PC-9 (cell line): ENCODE data around the gene TMEM138. TPM values are rescaled to one million over a fixed set of nuclear protein-coding genes. Genes with fewer than 3 reads are reported as not detected.
"Not testable (repeated sequence)": the region's sequence is repeated elsewhere in the genome, so short reads cannot be mapped to it uniquely, and the experiment has no call there.

ENCODE experiments used
- BruUV-seq: library from RNA; stranded (reverse); fragments of 400-500 nt; replicated peaks from 2 replicates; lab custom pipeline; 2021; lab: Mats Ljungman, UMichigan
- CTCF ChIA-PET: fragments of 300-600 bp; sonication (Branson Sonifier 250); formaldehyde crosslinking; loops from one replicate; lab custom pipeline; 2022; ENCODE audit warnings: antibody characterized with exemption; lab: Charles Lee
- POLR2A ChIA-PET: fragments of 300-600 bp; sonication (Branson Sonifier 250); formaldehyde crosslinking; loops from one replicate; lab custom pipeline; 2022; ENCODE audit warnings: antibody characterized with exemption; ENCODE audit not compliant: unreplicated experiment; lab: Charles Lee
- DNase-seq, 2 experiments: peaks; one replicate each; pipeline versions ENCODE4 v3.0.0 to v3.0.0-alpha.2; 2015 to 2022; ENCODE audit warnings: mixed read lengths in 1 of 2
- H2AFZ ChIP-seq: fragments of 200-600 bp; sonication (generic); 2 replicates; pipeline ENCODE4 v1.8.1; 2017; ENCODE audit warnings: antibody characterized with exemption
- H3F3A ChIP-seq: fragments of 200-600 bp; sonication (generic); 2 replicates; pipeline ENCODE4 v1.8.1; 2017; ENCODE audit warnings: antibody characterized with exemption, mild to moderate bottlenecking, low read depth; ENCODE audit not compliant: insufficient read depth
- H3K27ac ChIP-seq: fragments of 200-600 bp; sonication (generic); 2 replicates; pipeline ENCODE4 v1.6.1; 2016; ENCODE audit warnings: mixed run types
- H3K27me3 ChIP-seq: fragments of 200-600 bp; sonication (generic); 2 replicates; pipeline ENCODE4 v1.6.1; 2016; ENCODE audit warnings: low read depth, mixed run types; ENCODE audit not compliant: insufficient read depth
- H3K36me3 ChIP-seq: fragments of 200-600 bp; sonication (generic); 2 replicates; pipeline ENCODE4 v1.6.1; 2016; ENCODE audit warnings: low read depth, mixed run types
- H3K4me1 ChIP-seq: fragments of 200-600 bp; sonication (generic); replicated peaks from 2 replicates; pipeline ENCODE4 v1.6.1; 2016; ENCODE audit warnings: mixed run types; ENCODE audit not compliant: insufficient read depth
- H3K4me2 ChIP-seq: fragments of 200-600 bp; sonication (generic); 2 replicates; pipeline ENCODE4 v1.6.1; 2017; ENCODE audit warnings: mixed run types
- H3K4me3 ChIP-seq: fragments of 200-600 bp; sonication (generic); 2 replicates; pipeline ENCODE4 v1.6.1; 2016; ENCODE audit warnings: mixed run types
- H3K79me2 ChIP-seq: fragments of 200-600 bp; sonication (generic); 2 replicates; pipeline ENCODE4 v1.6.1; 2017; ENCODE audit warnings: low read depth, mixed run types
- H3K9me2 ChIP-seq: fragments of 200-600 bp; sonication (generic); 2 replicates; pipeline ENCODE4 v1.8.1; 2017; ENCODE audit warnings: mild to moderate bottlenecking; ENCODE audit not compliant: insufficient read depth
- H3K9me3 ChIP-seq: fragments of 200-600 bp; sonication (generic); 2 replicates; pipeline ENCODE4 v1.8.1; 2016; ENCODE audit warnings: low read depth; ENCODE audit not compliant: insufficient read depth
- H4K20me1 ChIP-seq: fragments of 200-600 bp; sonication (generic); 2 replicates; pipeline ENCODE4 v1.8.1; 2017; ENCODE audit not compliant: insufficient read depth
- CTCF ChIP-seq: fragments of 200-600 bp; sonication (generic); conservative IDR thresholded peaks from 2 replicates; pipeline ENCODE4 v1.6.1; 2017; ENCODE audit warnings: mixed run types, antibody characterized with exemption, mild to moderate bottlenecking, moderate library complexity
- EZH2 ChIP-seq: fragments of 200-600 bp; sonication (generic); IDR thresholded peaks from 2 replicates; pipeline ENCODE4 v1.8.0; 2017; ENCODE audit warnings: antibody characterized with exemption, low read depth
- intact Hi-C: fragments of 100-400 bp; cut with micrococcal nuclease; formaldehyde crosslinking; loops from one replicate; pipeline ENCODE4 v1.10.0; 2022; ENCODE audit not compliant: unreplicated experiment
- total RNA-seq: library from RNA; stranded (reverse); gene quantifications from 2 replicates; pipeline ENCODE4 v1.2.3, GENCODE V29; 2021

The TMEM138 gene
- total RNA-seq, 1 experiment from 2014 or later = 46.1 TPM

- no peak overlapping the region for H3K4me3 ChIP-seq
- H3K36me3 ChIP-seq = 0 out of 2 replicates have a peak, but pooled peaks cover 4% of the 10 kb centered on the region
- no peaks in the 10 kb centered on the region for H3K9me2 ChIP-seq
- H3K9me3 ChIP-seq = peaks cover 5% of the 10 kb centered on the region
- TF ChIP-seq EZH2 (no peak), CTCF (no peak)
- intact Hi-C loops = no loop called here
- ChIA-PET POLR2A (no interaction called here), CTCF (interaction anchor here (0.6 kb wide), 2 partner anchors 8 to 144 kb away, joined by 3 read pairs; no protein-coding TSS in a partner anchor)
- peaks cover 24% of the 10 kb centered on the region for H3K4me1 ChIP-seq
- H2AFZ ChIP-seq = no peak overlapping the region
- H3K79me2 ChIP-seq = no peaks in the 10 kb centered on the region
- no peaks in the 10 kb centered on the region for H4K20me1 ChIP-seq
- no TSS peak for BruUV-seq
- H3K27ac ChIP-seq = peak overlapping the region; percentile 62; the same call in 1 of the 2 replicates
- no peaks in the 10 kb centered on the region for H3K27me3 ChIP-seq
- 0 out of 2 replicates have a peak overlapping the region, but pooled peaks have one; percentile 42 for H3K4me2 ChIP-seq
- DNase-seq = no peak
- H3F3A ChIP-seq = peaks cover 29% of the 10 kb centered on the region
Observed at GRCh38 chr11:61377461-61378160, 15.4 kb downstream of the TMEM138 start.

GRCh38 chr11:61378713-61379313, 16.6 kb downstream of the TMEM138 start:
- H3K27ac ChIP-seq = peak overlapping the region; percentile 62
- H4K20me1 ChIP-seq = no peaks in the 10 kb centered on the region
- peak overlapping the region; percentile 42 for H3K4me2 ChIP-seq
- peaks cover 24% of the 10 kb centered on the region for H3K4me1 ChIP-seq
- 0 out of 2 replicates have a peak, but pooled peaks cover 4% of the 10 kb centered on the region for H3K36me3 ChIP-seq
- CTCF ChIA-PET = interaction anchor here (1.2 kb wide), 1 partner anchor 43 kb away, joined by 3 read pairs; no protein-coding TSS in a partner anchor
- no peaks in the 10 kb centered on the region for H3K79me2 ChIP-seq
- H3K27me3 ChIP-seq = no peaks in the 10 kb centered on the region
- no peak overlapping the region for H3K4me3 ChIP-seq
- peak; percentile 47 to 92 for DNase-seq
- TF ChIP-seq CTCF (no peak), EZH2 (no peak)
- intact Hi-C loops = no loop called here
- H3K9me2 ChIP-seq = no peaks in the 10 kb centered on the region
- no TSS peak for BruUV-seq
- no peak overlapping the region for H2AFZ ChIP-seq
- no peaks in the 10 kb centered on the region for H3K9me3 ChIP-seq
- H3F3A ChIP-seq = peaks cover 29% of the 10 kb centered on the region
- POLR2A ChIA-PET = interaction anchor here (0.9 kb wide), 1 partner anchor 18 kb away, joined by 12 read pairs; no protein-coding TSS in a partner anchor

- ChIA-PET CTCF (no interaction called here), POLR2A (no interaction called here)
- Histone ChIP-seq H3K4me3 (no peak overlapping the region), H3K9me3 (no peaks in the 10 kb centered on the region), H3F3A (peaks cover 36% of the 10 kb centered on the region), H4K20me1 (no peaks in the 10 kb centered on the region), H3K27me3 (no peaks in the 10 kb centered on the region), H2AFZ (no peak overlapping the region), H3K36me3 (no peaks in the 10 kb centered on the region), H3K4me2 (no peak overlapping the region), H3K9me2 (no peaks in the 10 kb centered on the region), H3K79me2 (no peaks in the 10 kb centered on the region), H3K27ac (no peak overlapping the region), H3K4me1 (peaks cover 24% of the 10 kb centered on the region)
- TF ChIP-seq EZH2 (no peak), CTCF (no peak)
- DNase-seq = no peak
- intact Hi-C loops = no loop called here
- BruUV-seq = no TSS peak
Observed at GRCh38 chr11:61380884-61381283, 18.7 kb downstream of the TMEM138 start.

- H3K36me3 ChIP-seq, H4K20me1 ChIP-seq, H2AFZ ChIP-seq, H3K79me2 ChIP-seq, H3K4me2 ChIP-seq, H3K9me3 ChIP-seq, BruUV-seq, H3K4me3 ChIP-seq, DNase-seq, H3K27ac ChIP-seq, H3K9me2 ChIP-seq, H3K27me3 ChIP-seq, POLR2A ChIA-PET: not testable (repeated sequence)
- intact Hi-C loops = loop anchor here (2.0 kb wide), 2 partner anchors 21 to 197 kb away; partner anchors contain the start of gene TMEM138
- Histone ChIP-seq H3K4me1 (peaks cover 11% of the 10 kb centered on the region), H3F3A (peaks cover 20% of the 10 kb centered on the region)
- CTCF ChIA-PET = interaction anchor here (0.6 to 2.8 kb wide), 4 partner anchors 42 to 605 kb away, joined by 5 to 45 read pairs (median 6); no protein-coding TSS in a partner anchor
Observed at GRCh38 chr11:61383859-61384258, 21.7 kb downstream of the TMEM138 start.
